GM12878 (cell line): Measurements from ENCODE around the gene COMT. TPM values are rescaled to one million over a fixed set of nuclear protein-coding genes. Genes with fewer than 3 reads are reported as not detected.

Experiments used
- ATAC-seq: fragments of 200-7000 bp; cut with Tn5 transposase; 3 replicates; pipeline ENCODE4 v1.9.1; 2020; ENCODE audit warnings: mild to moderate bottlenecking, moderate library complexity
- BruUV-seq: library from RNA; stranded (reverse); fragments of 400-500 nt; replicated peaks from 2 replicates; lab custom pipeline; 2021; lab: Mats Ljungman, UMichigan
- CTCF ChIA-PET: fragments of 300-600 bp; sonication (Branson Sonifier 250); formaldehyde crosslinking; extraction: SDS; loops from one replicate; lab custom pipeline; 2021; ENCODE audit warnings: inconsistent platforms; lab: Yijun Ruan, JAX
- POLR2A ChIA-PET: fragments of 350-600 bp; formaldehyde crosslinking; extraction: SDS; loops from one replicate; lab custom pipeline; 2021; ENCODE audit warnings: inconsistent platforms; lab: Charles Lee
- RAD21 ChIA-PET: fragments of 300-600 bp; sonication (Branson Sonifier 250); formaldehyde crosslinking; loops from one replicate; lab custom pipeline; 2023; ENCODE audit warnings: antibody characterized with exemption; ENCODE audit not compliant: unreplicated experiment; lab: Charles Lee
- SMC1A ChIA-PET: fragments of 300-600 bp; sonication (Branson Sonifier 250); formaldehyde crosslinking; loops from one replicate; lab custom pipeline; 2023; ENCODE audit not compliant: unreplicated experiment, uncharacterized antibody; lab: Charles Lee
- DNase-seq: peaks from one replicate; pipeline ENCODE4 v3.0.0-alpha.2; 2011; ENCODE audit warnings: low read depth, low spot score
- FAIRE-seq: peaks from 3 replicates; lab custom pipeline; 2011; peaks lifted over from hg19 to GRCh38; lab: Jason Lieb, UNC
- H2AFZ ChIP-seq: 2 replicates; pipeline ENCODE4 v1.6.0; 2011; ENCODE audit warnings: low read depth, low read length, control low read depth; ENCODE audit not compliant: control insufficient read depth
- H3K27ac ChIP-seq: 2 replicates; pipeline ENCODE4 v1.5.1; 2011; ENCODE audit warnings: control low read depth; ENCODE audit not compliant: control insufficient read depth, insufficient read depth
- H3K27me3 ChIP-seq, 2 experiments: replicated peaks in 1 of 2; 2 replicates each; pipeline versions ENCODE4 v1.6.0 to v1.6.1; 2011; ENCODE audit warnings: low read length in 1 of 2; ENCODE audit not compliant: control insufficient read depth in 2 of 2, insufficient read depth in 2 of 2
- H3K36me3 ChIP-seq, 2 experiments: 2 replicates each; pipeline ENCODE4 v1.5.1; 2011; ENCODE audit warnings: low read length in 1 of 2; ENCODE audit not compliant: control insufficient read depth in 2 of 2, insufficient read depth in 2 of 2
- H3K4me1 ChIP-seq: 2 replicates; pipeline ENCODE4 v1.6.1; 2011; ENCODE audit warnings: mild to moderate bottlenecking, low read length, moderate library complexity, mixed read lengths; ENCODE audit not compliant: control insufficient read depth, insufficient read depth
- H3K4me2 ChIP-seq: 2 replicates; pipeline ENCODE4 v1.6.0; 2011; ENCODE audit warnings: control low read depth; ENCODE audit not compliant: control insufficient read depth, insufficient read depth
- H3K4me3 ChIP-seq: fragments of 200-600 bp; sonication (generic); 2 replicates; pipeline ENCODE4 v1.5.1; 2016
- H3K79me2 ChIP-seq: 2 replicates; pipeline ENCODE4 v1.6.0; 2011; ENCODE audit warnings: low read length; ENCODE audit not compliant: control insufficient read depth, insufficient read depth
- H3K9ac ChIP-seq: 2 replicates; pipeline ENCODE4 v1.8.0; 2011; ENCODE audit warnings: low read length, control low read depth, mixed read lengths; ENCODE audit not compliant: control insufficient read depth, insufficient read depth
- H3K9me3 ChIP-seq: replicated peaks from 3 replicates; pipeline ENCODE4 v1.5.1; 2011; ENCODE audit warnings: mild to moderate bottlenecking, low read length; ENCODE audit not compliant: control insufficient read depth, insufficient read depth
- H4K20me1 ChIP-seq: 2 replicates; pipeline ENCODE4 v1.6.0; 2011; ENCODE audit not compliant: control insufficient read depth, insufficient read depth
- BRCA1 ChIP-seq: IDR thresholded peaks from 2 replicates; pipeline ENCODE4 v1.6.1; 2011; ENCODE audit warnings: low read depth, low read length, improper control_type of control experiment
- CBX5 ChIP-seq: sonication (generic); IDR thresholded peaks from 2 replicates; pipeline ENCODE4 v1.6.1; 2016; ENCODE audit warnings: low read depth, moderate library complexity, mild to moderate bottlenecking, inconsistent platforms
- GATAD2B ChIP-seq: fragments of 450-650 bp; conservative IDR thresholded peaks from 2 replicates; pipeline ENCODE4 v1.6.1; 2017; ENCODE audit warnings: low read depth, mild to moderate bottlenecking, moderate library complexity
- PAX5 ChIP-seq: IDR thresholded peaks from 2 replicates; pipeline ENCODE4 v1.6.1; 2011; ENCODE audit warnings: low read depth, low read length, borderline replicate concordance
- PML ChIP-seq: IDR thresholded peaks from 2 replicates; pipeline ENCODE4 v1.6.1; 2012; ENCODE audit warnings: low read length, inconsistent platforms
- POLR2AphosphoS5 ChIP-seq: IDR thresholded peaks from 2 replicates; pipeline ENCODE4 v1.6.1; 2011; ENCODE audit warnings: mild to moderate bottlenecking, low read length, inconsistent platforms
- SKIL ChIP-seq: fragments of 450-650 bp; IDR thresholded peaks from 2 replicates; pipeline ENCODE4 v1.6.1; 2017; ENCODE audit warnings: mild to moderate bottlenecking, low read depth, inconsistent platforms; ENCODE audit not compliant: poor library complexity, severe bottlenecking
- STAT1 ChIP-seq: fragments of 450-650 bp; conservative IDR thresholded peaks from 2 replicates; pipeline ENCODE4 v1.6.1; 2014; ENCODE audit warnings: antibody characterized with exemption, mild to moderate bottlenecking
- TAF1 ChIP-seq: IDR thresholded peaks from 2 replicates; pipeline ENCODE4 v1.6.1; 2011; ENCODE audit warnings: mild to moderate bottlenecking, low read depth, low read length, borderline replicate concordance
- TBL1XR1 ChIP-seq: IDR thresholded peaks from 2 replicates; pipeline ENCODE4 v1.6.1; 2012; ENCODE audit warnings: low read depth, low read length, improper control_type of control experiment
- ZNF207 ChIP-seq: fragments of 450-650 bp; IDR thresholded peaks from 2 replicates; pipeline ENCODE4 v1.6.1; 2014; ENCODE audit warnings: antibody characterized with exemption, mild to moderate bottlenecking, borderline replicate concordance
- WGBS: methylation state at CpG from one replicate; pipeline ENCODE4 v1.1.6; 2016; ENCODE audit warnings: low lambda C conversion rate; ENCODE audit not compliant: insufficient replicate concordance, insufficient coverage; ENCODE audit errors: missing lambda C conversion rate; 5-methylcytosine and 5-hydroxymethylcytosine counted together
- in situ Hi-C: fragments of 300-500 bp; cut with MboI; formaldehyde crosslinking; loops from 9 replicates; pipeline ENCODE4 v1.14.3; 2018; ENCODE audit warnings: mixed read lengths
- intact Hi-C: fragments of 100-400 bp; cut with micrococcal nuclease; formaldehyde crosslinking; loops from one replicate; pipeline ENCODE4 v1.14.2; 2022; ENCODE audit not compliant: unreplicated experiment
- polyA plus RNA-seq, 11 experiments: library from polyadenylated mRNA; depleted of rRNA in 4 of 11; unstranded in 6 of 11; stranded (reverse) in 5 of 11; fragments of >200 nt; fragmentation: Nextera tagmentation in 4 of 11; fragmentation: Illumina TruSeq in 1 of 11; extraction: Ambion mirVana in 4 of 11; extraction: Trizol in 1 of 11; gene quantifications; 1 replicate in 1 of 11; 2 replicates in 10 of 11; pipeline versions ENCODE4 v1.2.1 to v1.2.3, GENCODE V29; 2011 to 2016; ENCODE audit warnings: inconsistent platforms in 2 of 11, missing spikeins in 2 of 11, low read depth in 1 of 11
- total RNA-seq, 4 experiments: library from RNA; depleted of rRNA in 3 of 4; stranded (reverse); fragments of >200 nt in 3 of 4; fragmentation: Illumina TruSeq in 1 of 4; extraction: Trizol in 1 of 4; gene quantifications; 2 replicates each; pipeline versions ENCODE4 v1.2.1 to v1.2.3, GENCODE V29; 2013 to 2021
- TF ChIP-seq, protein P1 (sequence below): fragments of 150-350 bp; IDR thresholded peaks from 2 replicates; pipeline ENCODE4 v1.6.1; 2014; ENCODE audit warnings: mild to moderate bottlenecking, low read depth, low read length

COMT gene
- total and polyA plus RNA-seq, 10 of the 15 experiments (the other 5 are each of a cell fraction or from before 2014, with no cell fraction given), result 4.5 to 152 (median 66.1) TPM

- no peaks in the 10 kb centered on the region for H3K9me3 ChIP-seq
- no peaks in the 10 kb centered on the region for H3K79me2 ChIP-seq
- ChIA-PET CTCF (no interaction called here), SMC1A (no interaction called here), POLR2A (no interaction called here), RAD21 (no interaction called here)
- DNase-seq (no peak), FAIRE-seq (no peak), ATAC-seq (no peak)
- no peak overlapping the region for H3K4me3 ChIP-seq
- H4K20me1 ChIP-seq, result no peaks in the 10 kb centered on the region
- in situ Hi-C loops (no loop called here), intact Hi-C loops (no loop called here)
- 33% methylated on average over 18 of the region's 18 CpGs for WGBS
- H3K27ac ChIP-seq, result no peak overlapping the region
- BruUV-seq, result no TSS peak
- H3K36me3 ChIP-seq, result no peaks in the 10 kb centered on the region
- H2AFZ ChIP-seq, result no peak overlapping the region
- no peaks in the 10 kb centered on the region for H3K4me1 ChIP-seq
- H3K27me3 ChIP-seq, result peaks cover 0 to 2% of the 10 kb centered on the region in 2 experiments; a peak in 1 of 4 replicates
- TF ChIP-seq ZNF207 (no peak), TBL1XR1 (no peak), POLR2AphosphoS5 (no peak), GATAD2B (no peak), STAT1 (no peak), PAX5 (no peak), SKIL (no peak), PML (no peak), BRCA1 (no peak), TAF1 (no peak), CBX5 (no peak)
- TF ChIP-seq, protein P1, sequence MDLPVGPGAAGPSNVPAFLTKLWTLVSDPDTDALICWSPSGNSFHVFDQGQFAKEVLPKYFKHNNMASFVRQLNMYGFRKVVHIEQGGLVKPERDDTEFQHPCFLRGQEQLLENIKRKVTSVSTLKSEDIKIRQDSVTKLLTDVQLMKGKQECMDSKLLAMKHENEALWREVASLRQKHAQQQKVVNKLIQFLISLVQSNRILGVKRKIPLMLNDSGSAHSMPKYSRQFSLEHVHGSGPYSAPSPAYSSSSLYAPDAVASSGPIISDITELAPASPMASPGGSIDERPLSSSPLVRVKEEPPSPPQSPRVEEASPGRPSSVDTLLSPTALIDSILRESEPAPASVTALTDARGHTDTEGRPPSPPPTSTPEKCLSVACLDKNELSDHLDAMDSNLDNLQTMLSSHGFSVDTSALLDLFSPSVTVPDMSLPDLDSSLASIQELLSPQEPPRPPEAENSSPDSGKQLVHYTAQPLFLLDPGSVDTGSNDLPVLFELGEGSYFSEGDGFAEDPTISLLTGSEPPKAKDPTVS, result no peak
- no peak overlapping the region for H3K4me2 ChIP-seq
- H3K9ac ChIP-seq, result no peak overlapping the region
Measured at GRCh38 chr22:19988965-19989724, 47.6 kb downstream of the COMT start.
